HepG2 (cell line): ENCODE data around the gene KHK. TPM values are rescaled to one million over a fixed set of nuclear protein-coding genes. Genes with fewer than 3 reads are reported as not detected.
A peak's percentile ranks its signal among the peaks of the same experiment; 100 is the strongest.

ENCODE experiments used
- DMTF1 ChIP-seq: sonication (generic); formaldehyde crosslinking; IDR thresholded peaks from 2 replicates; pipeline ENCODE4 v1.4.0; 2020; ENCODE audit warnings: mild to moderate bottlenecking, missing genetic modification reagents
- FOXC1 ChIP-seq: sonication (generic); formaldehyde crosslinking; IDR thresholded peaks from 2 replicates; pipeline ENCODE4 v1.8.0; 2022; ENCODE audit warnings: mild to moderate bottlenecking, missing genetic modification reagents, borderline replicate concordance
- KAT7 ChIP-seq: IDR thresholded peaks from 2 replicates; pipeline ENCODE4 v1.6.1; 2018; ENCODE audit warnings: borderline replicate concordance, missing compliant biosample characterization
- MXD3 ChIP-seq: IDR thresholded peaks from 2 replicates; pipeline ENCODE4 v1.6.1; 2016; ENCODE audit warnings: mild to moderate bottlenecking, missing biosample characterization, missing genetic modification reagents
- PHF20 ChIP-seq: sonication (generic); formaldehyde crosslinking; IDR thresholded peaks from 2 replicates; pipeline ENCODE4 v1.5.0; 2020; ENCODE audit warnings: mild to moderate bottlenecking, missing genetic modification reagents
- POGK ChIP-seq: sonication (generic); formaldehyde crosslinking; conservative IDR thresholded peaks from 2 replicates; pipeline ENCODE4 v1.8.0; 2022; ENCODE audit warnings: mild to moderate bottlenecking, moderate library complexity, missing genetic modification reagents
- POGZ ChIP-seq: sonication (generic); formaldehyde crosslinking; IDR thresholded peaks from 2 replicates; pipeline ENCODE4 v1.4.0; 2020; ENCODE audit warnings: mild to moderate bottlenecking, missing genetic modification reagents
- SIN3B ChIP-seq: fragments of 150-350 bp; IDR thresholded peaks from 2 replicates; pipeline ENCODE4 v1.6.1; 2014; ENCODE audit warnings: low read length
- SOX6 ChIP-seq, 2 experiments: fragments of 450-650 bp in 1 of 2; sonication (generic) in 1 of 2; formaldehyde crosslinking in 1 of 2; IDR thresholded peaks; 2 replicates each; pipeline versions ENCODE4 v1.4.0 to v1.6.1; 2017 to 2020; ENCODE audit warnings: antibody characterized with exemption in 1 of 2, mild to moderate bottlenecking in 1 of 2, missing genetic modification reagents in 1 of 2
- TFDP2 ChIP-seq: sonication (generic); formaldehyde crosslinking; IDR thresholded peaks from 2 replicates; pipeline ENCODE4 v1.4.0; 2020; ENCODE audit warnings: missing genetic modification reagents
- TFE3 ChIP-seq: IDR thresholded peaks from 2 replicates; pipeline ENCODE4 v1.6.1; 2016
- ZNF17 ChIP-seq: sonication (generic); formaldehyde crosslinking; IDR thresholded peaks from 2 replicates; pipeline ENCODE4 v1.5.0; 2020; ENCODE audit warnings: mild to moderate bottlenecking, missing genetic modification reagents
- ZNF180 ChIP-seq: sonication (generic); formaldehyde crosslinking; IDR thresholded peaks from 2 replicates; pipeline ENCODE4 v1.4.0; 2020; ENCODE audit warnings: low read depth, missing genetic modification reagents, borderline replicate concordance
- ZNF225 ChIP-seq: sonication (generic); formaldehyde crosslinking; IDR thresholded peaks from 2 replicates; pipeline ENCODE4 v1.4.0; 2020; ENCODE audit warnings: mild to moderate bottlenecking, missing genetic modification reagents
- ZNF333 ChIP-seq: sonication (generic); formaldehyde crosslinking; IDR thresholded peaks from 2 replicates; pipeline ENCODE4 v1.4.0; 2020; ENCODE audit warnings: mild to moderate bottlenecking, missing genetic modification reagents, borderline replicate concordance
- ZNF468 ChIP-seq: sonication (generic); formaldehyde crosslinking; IDR thresholded peaks from 2 replicates; pipeline ENCODE4 v1.8.0; 2022; ENCODE audit warnings: mild to moderate bottlenecking, moderate library complexity, missing genetic modification reagents
- ZNF510 ChIP-seq: sonication (generic); formaldehyde crosslinking; IDR thresholded peaks from 2 replicates; pipeline ENCODE4 v1.4.0; 2020; ENCODE audit warnings: low read depth, mild to moderate bottlenecking, missing genetic modification reagents
- ZNF558 ChIP-seq: sonication (generic); formaldehyde crosslinking; IDR thresholded peaks from 2 replicates; pipeline ENCODE4 v1.9.0; 2022; ENCODE audit warnings: mild to moderate bottlenecking, missing genetic modification reagents, borderline replicate concordance
- ZNF660 ChIP-seq: sonication (generic); formaldehyde crosslinking; IDR thresholded peaks from 2 replicates; pipeline ENCODE4 v1.5.1; 2020; ENCODE audit warnings: mild to moderate bottlenecking, low read depth, missing genetic modification reagents, borderline replicate concordance
- ZNF768 ChIP-seq: sonication (generic); formaldehyde crosslinking; IDR thresholded peaks from 2 replicates; pipeline ENCODE4 v1.4.0; 2020; ENCODE audit warnings: missing genetic modification reagents
- ZNF782 ChIP-seq: sonication (generic); formaldehyde crosslinking; IDR thresholded peaks from 2 replicates; pipeline ENCODE4 v1.4.0; 2020; ENCODE audit warnings: missing genetic modification reagents, mild to moderate bottlenecking, borderline replicate concordance
- polyA plus RNA-seq, 8 experiments: library from polyadenylated mRNA; depleted of rRNA in 3 of 8; stranded (reverse) in 7 of 8; unstranded in 1 of 8; fragments of >200 nt; fragmentation: Illumina TruSeq in 4 of 8; extraction: Trizol in 4 of 8; gene quantifications; 2 replicates each; pipeline versions ENCODE4 v1.2.1 to v1.2.3, GENCODE V29; 2011 to 2016; ENCODE audit warnings: low read depth in 4 of 8, missing spikeins in 1 of 8, mixed read lengths in 1 of 8; ENCODE audit not compliant: insufficient read depth in 1 of 8
- total RNA-seq, 5 experiments: library from RNA; depleted of rRNA; stranded (reverse); fragments of >200 nt; fragmentation: Illumina TruSeq; extraction: Trizol; gene quantifications; 2 replicates each; pipeline ENCODE4 v1.2.3, GENCODE V29; 2016; ENCODE audit warnings: low read depth in 1 of 5

Gene KHK
- total and polyA plus RNA-seq, 2 of the 13 experiments (the other 11 are each of a cell fraction or from before 2014, with no cell fraction given), result 40.9 to 99.2 TPM

- TF ChIP-seq SOX6 (IDR thresholded peaks at IDR 0.05), result no peak
- TF ChIP-seq SOX6 (CRISPR knock-in tag; IDR thresholded peaks at IDR 0.05), result peak; percentile 83
- 0 out of 2 replicates have a peak, but pooled peaks have one; percentile 56 for TF ChIP-seq PHF20 (CRISPR knock-in tag)
- TF ChIP-seq MXD3 (CRISPR knock-in tag), result no peak
- no peak for TF ChIP-seq SIN3B
- TF ChIP-seq ZNF333 (CRISPR knock-in tag), result no peak
- TF ChIP-seq ZNF768 (CRISPR knock-in tag), result peak; percentile 66; the same call in 1 of the 2 replicates
- no peak; the same call in 1 of the 2 replicates for TF ChIP-seq FOXC1 (CRISPR knock-in tag)
- peak; percentile 75 for TF ChIP-seq TFDP2 (CRISPR knock-in tag)
- no peak for TF ChIP-seq ZNF180 (CRISPR knock-in tag)
- TF ChIP-seq ZNF468 (CRISPR knock-in tag), result no peak
- peak; percentile 60; the same call in 1 of the 2 replicates for TF ChIP-seq POGK (CRISPR knock-in tag)
- TF ChIP-seq ZNF660 (CRISPR knock-in tag), result no peak
- no peak for TF ChIP-seq ZNF17
- 0 out of 2 replicates have a peak, but pooled peaks have one; percentile 22 for TF ChIP-seq KAT7
- TF ChIP-seq ZNF782 (CRISPR knock-in tag), result no peak; the same call in 1 of the 2 replicates
- TF ChIP-seq POGZ (CRISPR knock-in tag), result peak; percentile 71; the same call in 1 of the 2 replicates
- TF ChIP-seq ZNF558 (CRISPR knock-in tag), result peak; percentile 72; the same call in 1 of the 2 replicates
- 0 out of 2 replicates have a peak, but pooled peaks have one; percentile 35 for TF ChIP-seq DMTF1
- TF ChIP-seq ZNF225, result 0 out of 2 replicates have a peak, but pooled peaks have one; percentile 16
- TF ChIP-seq TFE3, result peak; percentile 61; the same call in 1 of the 2 replicates
- no peak for TF ChIP-seq ZNF510 (CRISPR knock-in tag)
These were observed 6.3 kb downstream of the KHK start (continued) for GRCh38 chr2:27092696-27093429.
